22Rv1 (cell line): ENCODE data around the gene FLACC1.

ENCODE experiments used
- CTCF ChIP-seq: fragments of 450-650 bp; IDR thresholded peaks from 2 replicates; pipeline ENCODE4 v1.5.1; 2017; ENCODE audit warnings: mild to moderate bottlenecking
- ZFX ChIP-seq: fragments of 450-650 bp; IDR thresholded peaks from 2 replicates; pipeline ENCODE4 v1.6.1; 2017; ENCODE audit warnings: antibody characterized with exemption, borderline replicate concordance

GRCh38 chr2:201378496-201379397 is 21.6 kb upstream of the FLACC1 start:
- TF ChIP-seq CTCF (no peak), ZFX (no peak)
